GM12872 (cell line): Measurements from ENCODE around the gene LUZP2.

Experiments used
- CTCF ChIP-seq: IDR thresholded peaks from 3 replicates; pipeline ENCODE4 v1.5.1; 2011; ENCODE audit warnings: low read depth, mild to moderate bottlenecking, low read length, moderate library complexity; ENCODE audit not compliant: insufficient read depth

LUZP2 gene

GRCh38 chr11:24589064-24589463, 92.2 kb downstream of the LUZP2 start:
- TF ChIP-seq CTCF: no peak

GRCh38 chr11:24591283-24591682, 94.4 kb downstream of the LUZP2 start:
- TF ChIP-seq CTCF: no peak

- no peak for TF ChIP-seq CTCF
Observed at GRCh38 chr11:24592360-24592759, 95.5 kb downstream of the LUZP2 start.

- TF ChIP-seq CTCF: no peak
Observed at GRCh38 chr11:24593332-24593731, 96.5 kb downstream of the LUZP2 start.

- no peak for TF ChIP-seq CTCF
Observed at GRCh38 chr11:24594401-24594800, 97.5 kb downstream of the LUZP2 start.

- TF ChIP-seq CTCF: no peak
Observed at GRCh38 chr11:24598641-24599040, 101.8 kb downstream of the LUZP2 start.

GRCh38 chr11:24609192-24610119, 112.6 kb downstream of the LUZP2 start:
- TF ChIP-seq CTCF: no peak
